GM12891 (cell line): Measurements from ENCODE around the gene MARCKS.
A peak's percentile ranks its signal among the peaks of the same experiment; 100 is the strongest.

Source experiments
- PAX5 ChIP-seq: IDR thresholded peaks from 2 replicates; pipeline ENCODE4 v1.6.1; 2011; ENCODE audit warnings: low read length, moderate library complexity, mild to moderate bottlenecking; ENCODE audit not compliant: insufficient read depth, severe bottlenecking
- POLR2A ChIP-seq: IDR thresholded peaks from 2 replicates; pipeline ENCODE4 v1.6.1; 2011; ENCODE audit warnings: low read depth, low read length, control low read depth
- POLR2AphosphoS5 ChIP-seq: IDR thresholded peaks from 2 replicates; pipeline ENCODE4 v1.6.1; 2011; ENCODE audit warnings: low read depth, low read length, control low read depth
- SPI1 ChIP-seq: IDR thresholded peaks from 2 replicates; pipeline ENCODE4 v1.6.1; 2011; ENCODE audit warnings: low read depth, low read length, control low read depth
- TAF1 ChIP-seq: IDR thresholded peaks from 2 replicates; pipeline ENCODE4 v1.6.1; 2011; ENCODE audit warnings: low read depth, low read length, control low read depth

- TF ChIP-seq POLR2A (peak; percentile 1; the same call in 1 of the 2 replicates), SPI1 (no peak), POLR2AphosphoS5 (no peak), TAF1 (0 out of 2 replicates have a peak, but pooled peaks have one; percentile 32), PAX5 (no peak)
Observed at GRCh38 chr6:113855500-113856374, 1.4 kb upstream of the MARCKS start.
